PC-9 (cell line): Measurements from ENCODE around the gene MRPL27.

Experiments used
- EZH2 ChIP-seq: fragments of 200-600 bp; sonication (generic); IDR thresholded peaks from 2 replicates; pipeline ENCODE4 v1.8.0; 2017; ENCODE audit warnings: antibody characterized with exemption, low read depth
- TF ChIP-seq, protein P1 (sequence below): fragments of 200-600 bp; sonication (generic); conservative IDR thresholded peaks from 2 replicates; pipeline ENCODE4 v1.6.1; 2017; ENCODE audit warnings: mixed run types, antibody characterized with exemption, mild to moderate bottlenecking, moderate library complexity

DNA sequence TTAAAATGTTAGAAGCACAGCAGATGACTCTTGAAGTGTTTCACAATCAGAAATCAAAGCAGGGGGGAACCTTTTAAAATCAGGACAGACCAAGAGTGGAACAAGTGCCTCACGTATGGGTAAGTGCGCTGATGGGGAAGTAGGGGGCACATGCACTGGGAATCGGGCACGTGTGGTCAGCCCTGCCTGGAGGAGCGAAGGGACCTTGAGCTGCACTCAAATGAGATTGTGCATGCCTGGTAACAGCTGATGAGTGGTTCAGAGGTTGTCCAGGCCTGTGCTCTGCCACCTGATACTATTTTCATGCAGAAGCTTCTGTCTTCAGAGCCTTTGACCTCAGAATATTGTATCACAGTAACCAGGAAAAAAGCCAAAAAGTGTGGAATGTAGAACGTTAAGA lies 40.8 kb downstream of the MRPL27 start:
- TF ChIP-seq, protein P1, sequence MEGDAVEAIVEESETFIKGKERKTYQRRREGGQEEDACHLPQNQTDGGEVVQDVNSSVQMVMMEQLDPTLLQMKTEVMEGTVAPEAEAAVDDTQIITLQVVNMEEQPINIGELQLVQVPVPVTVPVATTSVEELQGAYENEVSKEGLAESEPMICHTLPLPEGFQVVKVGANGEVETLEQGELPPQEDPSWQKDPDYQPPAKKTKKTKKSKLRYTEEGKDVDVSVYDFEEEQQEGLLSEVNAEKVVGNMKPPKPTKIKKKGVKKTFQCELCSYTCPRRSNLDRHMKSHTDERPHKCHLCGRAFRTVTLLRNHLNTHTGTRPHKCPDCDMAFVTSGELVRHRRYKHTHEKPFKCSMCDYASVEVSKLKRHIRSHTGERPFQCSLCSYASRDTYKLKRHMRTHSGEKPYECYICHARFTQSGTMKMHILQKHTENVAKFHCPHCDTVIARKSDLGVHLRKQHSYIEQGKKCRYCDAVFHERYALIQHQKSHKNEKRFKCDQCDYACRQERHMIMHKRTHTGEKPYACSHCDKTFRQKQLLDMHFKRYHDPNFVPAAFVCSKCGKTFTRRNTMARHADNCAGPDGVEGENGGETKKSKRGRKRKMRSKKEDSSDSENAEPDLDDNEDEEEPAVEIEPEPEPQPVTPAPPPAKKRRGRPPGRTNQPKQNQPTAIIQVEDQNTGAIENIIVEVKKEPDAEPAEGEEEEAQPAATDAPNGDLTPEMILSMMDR: no peak
- no peak for TF ChIP-seq EZH2
